ENCODE data around the gene SLC26A1.

Gene SLC26A1

GRCh38 chr4:951594-952468 is 41.4 kb downstream of the SLC26A1 start:
- Histone ChIP-seq H3K4me3 (no peak overlapping the region), H3K27ac (no peak overlapping the region)
- no peak for TF ChIP-seq CTCF (IDR thresholded peaks at IDR 0.05)
- no peak for DNase-seq (ENCODE audit: low spot score)

GRCh38 chr4:951186-951585 is 42.0 kb downstream of the SLC26A1 start:
- TF ChIP-seq CTCF (IDR thresholded peaks at IDR 0.05) = no peak
- Histone ChIP-seq H3K27ac (no peak overlapping the region), H3K4me3 (no peak overlapping the region)
- DNase-seq (ENCODE audit: low spot score) = no peak

DNA sequence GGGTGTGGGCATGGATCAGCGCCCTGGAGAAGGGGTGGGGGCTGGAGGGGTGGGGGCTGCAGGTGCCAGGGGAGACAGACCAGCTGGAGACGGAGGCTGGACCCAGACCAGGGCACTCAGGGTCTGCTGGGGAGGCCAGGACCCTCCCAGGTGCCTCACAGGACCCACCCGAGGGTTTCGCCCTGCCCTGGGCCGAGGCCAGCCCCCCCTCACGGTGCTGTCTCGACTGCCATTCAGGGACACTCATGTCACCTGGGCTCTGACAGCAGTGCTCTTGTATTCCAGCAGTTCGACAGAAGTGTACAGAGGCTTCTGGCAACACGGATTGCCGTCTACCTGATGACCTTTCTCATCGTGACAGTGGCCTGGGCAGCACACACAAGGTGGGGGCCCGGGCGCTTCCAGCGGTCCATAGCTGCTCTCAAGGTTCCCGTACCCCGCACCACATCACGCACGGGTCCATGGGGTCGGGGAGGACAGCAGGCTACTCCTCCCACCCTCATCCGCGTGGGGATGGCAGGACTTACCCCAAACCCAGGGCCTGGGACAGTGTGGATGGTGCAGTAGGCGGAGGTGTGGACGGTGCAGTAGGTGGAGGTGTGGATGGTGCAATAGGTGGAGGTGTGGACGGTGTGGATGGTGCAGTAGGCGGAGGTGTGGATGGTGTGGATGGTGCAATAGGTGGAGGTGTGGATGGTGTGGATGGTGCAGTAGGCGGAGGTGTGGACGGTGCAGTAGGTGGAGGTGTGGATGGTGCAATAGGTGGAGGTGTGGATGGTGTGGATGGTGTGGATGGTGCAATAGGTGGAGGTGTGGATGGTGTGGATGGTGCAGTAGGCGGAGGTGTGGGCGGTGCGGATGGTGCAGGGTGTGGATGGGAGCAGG is 42.8 kb downstream of the SLC26A1 start:
- peak; percentile 63 for DNase-seq (ENCODE audit: low spot score)
- TF ChIP-seq CTCF (IDR thresholded peaks at IDR 0.05) = no peak
- H3K27ac ChIP-seq = no peak overlapping the region
- no peak overlapping the region for H3K4me3 ChIP-seq

DNA sequence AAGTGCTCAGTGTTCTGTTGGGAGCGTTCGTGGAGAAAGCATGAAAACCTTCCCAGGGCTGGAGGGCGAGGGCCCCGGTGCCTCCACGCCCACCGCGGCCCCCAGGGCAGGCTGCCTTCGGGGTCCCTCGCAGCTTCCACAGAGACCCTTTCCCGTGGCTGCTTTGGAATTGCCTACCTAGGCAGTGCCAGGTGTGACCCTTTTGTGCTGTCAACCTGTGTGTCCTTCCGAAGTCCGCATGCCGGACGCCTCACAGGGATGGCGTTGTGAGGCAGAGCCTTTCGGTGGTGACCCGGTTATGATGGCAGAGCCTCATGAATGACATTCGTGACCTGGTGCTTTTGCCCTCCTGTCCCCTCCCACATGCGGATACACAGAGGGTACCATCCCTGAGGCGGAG is 43.5 kb downstream of the SLC26A1 start:
- DNase-seq (ENCODE audit: low spot score) = no peak
- Histone ChIP-seq H3K4me3 (no peak overlapping the region), H3K27ac (no peak overlapping the region)
- no peak for TF ChIP-seq CTCF (IDR thresholded peaks at IDR 0.05)

DNA sequence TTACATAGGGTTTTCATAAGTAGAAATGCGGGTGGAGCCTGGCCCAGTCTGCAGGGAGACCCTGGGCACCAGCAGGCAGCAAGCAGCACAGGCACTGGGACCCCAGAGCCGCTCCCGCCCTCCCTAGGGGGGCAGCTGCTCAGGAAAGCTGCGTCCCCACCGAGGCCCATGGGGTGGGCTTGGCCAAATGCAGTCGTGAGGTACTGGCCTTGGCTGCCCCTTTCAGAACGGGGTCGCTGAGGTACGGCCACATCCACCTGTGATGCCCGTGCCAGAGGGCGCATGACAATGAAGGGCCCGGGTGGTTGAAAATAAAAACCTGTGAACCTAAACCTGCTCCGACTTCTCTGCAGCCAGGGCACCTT is 44.3 kb downstream of the SLC26A1 start:
- H3K4me3 ChIP-seq = no peak overlapping the region
- no peak overlapping the region for H3K27ac ChIP-seq
- no peak for DNase-seq (ENCODE audit: low spot score)
- no peak for TF ChIP-seq CTCF (IDR thresholded peaks at IDR 0.05)

- DNase-seq (ENCODE audit: low spot score) = no peak
- no peak for TF ChIP-seq CTCF (IDR thresholded peaks at IDR 0.05)
- no peak overlapping the region for H3K27ac ChIP-seq
- H3K4me3 ChIP-seq = no peak overlapping the region
Measured at GRCh38 chr4:948101-948935, 44.9 kb downstream of the SLC26A1 start.
